Liver (tissue), 9 donors: ENCODE results near the gene TLL2. TPM values are rescaled to one million over a fixed set of nuclear protein-coding genes. Genes with fewer than 3 reads are reported as not detected.

ENCODE experiments used
- DNase-seq: peaks from one replicate; pipeline ENCODE4 v3.0.0-alpha.2; 2017; ENCODE audit warnings: low spot score
- H3K27ac ChIP-seq, 2 donors: one replicate each; pipeline ENCODE4 v1.7.0; 2013; ENCODE audit warnings: inconsistent platforms in 2 of 2, low read length in 2 of 2, control low read depth in 1 of 2, low read depth in 1 of 2, mild to moderate bottlenecking in 1 of 2
- H3K27me3 ChIP-seq, 4 donors: one replicate each; pipeline versions ENCODE4 v1.6.1 to v1.7.0; 2013; ENCODE audit warnings: low read length in 3 of 4, inconsistent platforms in 1 of 4, mild to moderate bottlenecking in 1 of 4, moderate library complexity in 1 of 4; ENCODE audit not compliant: control insufficient read depth in 4 of 4, insufficient read depth in 4 of 4
- H3K36me3 ChIP-seq, 4 donors: one replicate each; pipeline versions ENCODE4 v1.6.1 to v1.7.0; 2013; ENCODE audit warnings: low read length in 3 of 4, mild to moderate bottlenecking in 3 of 4, low read depth in 1 of 4, moderate library complexity in 1 of 4; ENCODE audit not compliant: control insufficient read depth in 4 of 4, insufficient read depth in 3 of 4
- H3K4me1 ChIP-seq, 4 donors: one replicate each; pipeline versions ENCODE4 v1.6.1 to v1.7.0; 2013; ENCODE audit warnings: low read length in 3 of 4, mild to moderate bottlenecking in 3 of 4, moderate library complexity in 1 of 4; ENCODE audit not compliant: control insufficient read depth in 4 of 4, insufficient read depth in 4 of 4
- H3K4me3 ChIP-seq, 3 donors: one replicate each; pipeline versions ENCODE4 v1.6.1 to v1.7.0; 2013; ENCODE audit warnings: low read length in 3 of 3, control low read depth in 1 of 3, low read depth in 1 of 3, mild to moderate bottlenecking in 1 of 3
- H3K9ac ChIP-seq, 2 donors: one replicate each; pipeline ENCODE4 v1.7.0; 2013; ENCODE audit warnings: low read length in 2 of 2, mild to moderate bottlenecking in 2 of 2, moderate library complexity in 2 of 2, control low read depth in 1 of 2, low read depth in 1 of 2
- H3K9me3 ChIP-seq, 4 donors: one replicate each; pipeline versions ENCODE4 v1.6.1 to v1.7.0; 2013; ENCODE audit warnings: low read length in 3 of 4; ENCODE audit not compliant: control insufficient read depth in 4 of 4
- ATF3 ChIP-seq: IDR thresholded peaks from 2 replicates; pipeline ENCODE4 v1.6.1; 2016; ENCODE audit warnings: antibody characterized with exemption
- CTCF ChIP-seq: fragments of 150-350 bp; IDR thresholded peaks from 2 replicates; pipeline ENCODE4 v1.5.1; 2017; ENCODE audit warnings: improper control_type of control experiment, low read depth, low read length; ENCODE audit not compliant: missing input control
- EGR1 ChIP-seq, 2 donors: IDR thresholded peaks; 2 replicates each; pipeline ENCODE4 v1.6.1; 2016 to 2018; ENCODE audit warnings: antibody characterized with exemption in 2 of 2, low read depth in 2 of 2
- FOXA1 ChIP-seq: IDR thresholded peaks from 2 replicates; pipeline ENCODE4 v1.6.1; 2016; ENCODE audit warnings: antibody characterized with exemption
- FOXA2 ChIP-seq: IDR thresholded peaks from 2 replicates; pipeline ENCODE4 v1.6.1; 2016; ENCODE audit warnings: antibody characterized with exemption
- GABPA ChIP-seq, 2 donors: IDR thresholded peaks in 1 of 2; conservative IDR thresholded peaks in 1 of 2; 2 replicates each; pipeline ENCODE4 v1.6.1; 2016; ENCODE audit warnings: antibody characterized with exemption in 2 of 2, mild to moderate bottlenecking in 1 of 2, moderate library complexity in 1 of 2
- HNF4G ChIP-seq: IDR thresholded peaks from 2 replicates; pipeline ENCODE4 v1.6.1; 2016; ENCODE audit warnings: antibody characterized with exemption
- JUND ChIP-seq, 2 donors: IDR thresholded peaks; 2 replicates each; pipeline ENCODE4 v1.6.1; 2016; ENCODE audit warnings: antibody characterized with exemption in 2 of 2
- NR2F2 ChIP-seq: IDR thresholded peaks from 2 replicates; pipeline ENCODE4 v1.6.1; 2016; ENCODE audit warnings: antibody characterized with exemption
- RAD21 ChIP-seq, 2 donors: IDR thresholded peaks; 2 replicates each; pipeline ENCODE4 v1.6.1; 2016; ENCODE audit warnings: antibody characterized with exemption in 2 of 2, mild to moderate bottlenecking in 2 of 2
- REST ChIP-seq: IDR thresholded peaks from 2 replicates; pipeline ENCODE4 v1.6.1; 2016; ENCODE audit warnings: antibody characterized with exemption, mild to moderate bottlenecking
- RXRA ChIP-seq, 2 donors: IDR thresholded peaks; 2 replicates each; pipeline ENCODE4 v1.6.1; 2017 to 2018; ENCODE audit warnings: antibody characterized with exemption in 2 of 2, mild to moderate bottlenecking in 1 of 2
- SP1 ChIP-seq: IDR thresholded peaks from 2 replicates; pipeline ENCODE4 v1.6.1; 2018; ENCODE audit warnings: antibody characterized with exemption, mild to moderate bottlenecking
- TAF1 ChIP-seq: conservative IDR thresholded peaks from 2 replicates; pipeline ENCODE4 v1.6.1; 2016; ENCODE audit warnings: antibody characterized with exemption, mild to moderate bottlenecking
- YY1 ChIP-seq: IDR thresholded peaks from 2 replicates; pipeline ENCODE4 v1.6.1; 2016; ENCODE audit warnings: antibody characterized with exemption, mild to moderate bottlenecking
- ZBTB33 ChIP-seq: IDR thresholded peaks from 2 replicates; pipeline ENCODE4 v1.6.1; 2016; ENCODE audit warnings: antibody characterized with exemption
- WGBS: extraction: QIAGEN DNeasy Blood & Tissue Kit; methylation state at CpG from one replicate; pipeline ENCODE4 v1.1.7; 2013; 5-methylcytosine and 5-hydroxymethylcytosine counted together
- polyA plus RNA-seq, 2 donors: library from polyadenylated mRNA; stranded (reverse) in 1 of 2; unstranded in 1 of 2; fragments of 200-250 nt in 1 of 2; fragments of >200 nt in 1 of 2; fragmentation: Nextera tagmentation in 1 of 2; extraction: Ambion mirVana in 1 of 2; gene quantifications; one replicate each; pipeline versions ENCODE4 v1.2.1 to v1.2.3, GENCODE V29; 2013 to 2015
- total RNA-seq, 2 donors: library from RNA; depleted of rRNA; stranded (reverse); fragments of >200 nt; gene quantifications; one replicate each; pipeline ENCODE4 v1.2.3, GENCODE V29; 2014
- donor health status: healthy.
- donor health status: healthy.
- donor health status: healthy.
- donor health status: healthy.
- donor health status: healthy.

TLL2 gene
- total and polyA plus RNA-seq, 4 donors = 0.06 to 0.19 (median 0.08) TPM; not detected in 1

GRCh38 chr10:96427291-96427690, 86.4 kb downstream of the TLL2 start:
- DNase-seq = no peak
- Histone ChIP-seq H3K36me3 (no peaks in the 10 kb centered on the region), H3K27me3 (no peaks in the 10 kb centered on the region), H3K4me3 (no peak overlapping the region), H3K9me3 (no peaks in the 10 kb centered on the region), H3K27ac (no peak overlapping the region), H3K4me1 (no peaks in the 10 kb centered on the region), H3K9ac (no peak overlapping the region)
- TF ChIP-seq ZBTB33 = no peak
- no peak for TF ChIP-seq ATF3
- no peak for TF ChIP-seq SP1
- TF ChIP-seq GABPA (IDR thresholded peaks at IDR 0.05 in 1 of 2, conservative IDR thresholded peaks at IDR 0.05 in 1 of 2) = no peak
- TF ChIP-seq RXRA (IDR thresholded peaks at IDR 0.05) = no peak
- TF ChIP-seq REST = no peak
- no peak for TF ChIP-seq FOXA2
- no peak for TF ChIP-seq RAD21 (IDR thresholded peaks at IDR 0.05)
- no peak for TF ChIP-seq JUND (IDR thresholded peaks at IDR 0.05)
- TF ChIP-seq CTCF = no peak
- TF ChIP-seq HNF4G = no peak
- no peak for TF ChIP-seq TAF1
- no peak for TF ChIP-seq NR2F2
- no peak for TF ChIP-seq FOXA1
- WGBS = 79% methylated on average over 2 of the region's 2 CpGs

- DNase-seq = no peak
- Histone ChIP-seq H3K9ac (no peak overlapping the region), H3K9me3 (no peaks in the 10 kb centered on the region), H3K27me3 (no peaks in the 10 kb centered on the region), H3K27ac (no peak overlapping the region), H3K36me3 (no peaks in the 10 kb centered on the region), H3K4me1 (no peaks in the 10 kb centered on the region), H3K4me3 (no peak overlapping the region)
- no peak for TF ChIP-seq EGR1 (IDR thresholded peaks at IDR 0.05; ENCODE audit: low read depth in 2 of 2)
- TF ChIP-seq ZBTB33 = no peak
- no peak for TF ChIP-seq YY1
- TF ChIP-seq FOXA2 = no peak
- TF ChIP-seq ATF3 = no peak
- TF ChIP-seq JUND (IDR thresholded peaks at IDR 0.05) = no peak
- 92% methylated on average over 9 of the region's 9 CpGs for WGBS
These were observed 91.2 kb downstream of the TLL2 start for GRCh38 chr10:96422525-96422924.
